ENCODE results near the gene GRXCR1. TPM values are rescaled to one million over a fixed set of nuclear protein-coding genes. Genes with fewer than 3 reads are reported as not detected.

Gene GRXCR1
- total and polyA plus RNA-seq, 4 donors: not detected

DNA sequence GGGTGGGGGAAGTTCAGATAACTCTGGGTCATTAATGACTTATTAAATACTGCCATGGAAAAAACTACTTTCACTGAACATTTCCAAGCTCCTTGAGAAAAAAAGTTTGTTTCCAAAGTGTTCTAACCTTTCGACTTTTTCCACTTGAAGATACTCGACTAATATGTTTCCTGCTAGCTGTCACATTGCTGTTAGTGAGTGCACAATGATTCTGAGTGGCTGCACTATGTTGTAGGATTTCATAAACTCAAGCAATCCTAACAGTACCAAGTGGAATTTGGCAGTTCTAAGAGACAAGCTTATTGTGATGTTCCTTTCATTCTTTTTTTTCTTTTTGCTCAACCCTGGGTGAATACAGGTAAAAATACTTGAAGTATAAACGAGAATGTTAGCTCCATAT is 33.4 kb downstream of the GRXCR1 start:
- no peaks in the 10 kb centered on the region for H3K36me3 ChIP-seq (ENCODE audit: control insufficient read depth in 4 of 4, insufficient read depth in 3 of 4, low read depth in 1 of 4, low read length in 3 of 4)
- WGBS: 42% methylated on average over 3 of the region's 3 CpGs

DNA sequence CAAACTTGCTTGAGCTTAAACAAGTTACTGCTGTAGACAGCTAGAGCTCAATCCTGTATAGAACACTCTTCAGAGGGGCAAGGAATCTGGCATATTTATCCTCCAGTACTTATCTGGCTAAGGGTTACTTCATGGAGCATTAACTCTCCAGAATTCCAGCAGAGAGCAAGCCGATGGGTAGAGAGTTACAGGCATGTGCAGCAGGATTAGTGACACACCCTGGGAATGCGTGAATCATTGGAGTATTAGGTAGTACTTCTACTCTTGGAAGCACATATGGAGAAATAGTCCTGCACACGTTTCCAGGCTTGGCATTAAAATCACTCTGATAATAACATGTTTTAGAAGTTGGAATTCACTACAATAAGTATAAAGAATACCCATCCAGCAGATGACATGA is 35.4 kb downstream of the GRXCR1 start:
- whole genome bisulfite sequencing: 60% methylated on average over 3 of the region's 3 CpGs
- H3K9ac ChIP-seq (ENCODE audit: low read depth in 1 of 2, low read length in 2 of 2): no peak overlapping the region
- no peaks in the 10 kb centered on the region for H3K27me3 ChIP-seq (ENCODE audit: control insufficient read depth in 4 of 4, insufficient read depth in 4 of 4, low read length in 3 of 4)
- no peak overlapping the region for H3K27ac ChIP-seq (ENCODE audit: low read depth in 1 of 2, low read length in 2 of 2)
- no peaks in the 10 kb centered on the region for H3K4me1 ChIP-seq (ENCODE audit: control insufficient read depth in 4 of 4, insufficient read depth in 4 of 4, low read length in 3 of 4)
- no peak overlapping the region for H3K4me3 ChIP-seq (ENCODE audit: low read depth in 1 of 3, low read length in 3 of 3)
- TF ChIP-seq, protein P1, sequence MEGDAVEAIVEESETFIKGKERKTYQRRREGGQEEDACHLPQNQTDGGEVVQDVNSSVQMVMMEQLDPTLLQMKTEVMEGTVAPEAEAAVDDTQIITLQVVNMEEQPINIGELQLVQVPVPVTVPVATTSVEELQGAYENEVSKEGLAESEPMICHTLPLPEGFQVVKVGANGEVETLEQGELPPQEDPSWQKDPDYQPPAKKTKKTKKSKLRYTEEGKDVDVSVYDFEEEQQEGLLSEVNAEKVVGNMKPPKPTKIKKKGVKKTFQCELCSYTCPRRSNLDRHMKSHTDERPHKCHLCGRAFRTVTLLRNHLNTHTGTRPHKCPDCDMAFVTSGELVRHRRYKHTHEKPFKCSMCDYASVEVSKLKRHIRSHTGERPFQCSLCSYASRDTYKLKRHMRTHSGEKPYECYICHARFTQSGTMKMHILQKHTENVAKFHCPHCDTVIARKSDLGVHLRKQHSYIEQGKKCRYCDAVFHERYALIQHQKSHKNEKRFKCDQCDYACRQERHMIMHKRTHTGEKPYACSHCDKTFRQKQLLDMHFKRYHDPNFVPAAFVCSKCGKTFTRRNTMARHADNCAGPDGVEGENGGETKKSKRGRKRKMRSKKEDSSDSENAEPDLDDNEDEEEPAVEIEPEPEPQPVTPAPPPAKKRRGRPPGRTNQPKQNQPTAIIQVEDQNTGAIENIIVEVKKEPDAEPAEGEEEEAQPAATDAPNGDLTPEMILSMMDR (IDR thresholded peaks at IDR 0.05; ENCODE audit: low read depth, low read length, missing input control): no peak
- TF ChIP-seq, protein P2, sequence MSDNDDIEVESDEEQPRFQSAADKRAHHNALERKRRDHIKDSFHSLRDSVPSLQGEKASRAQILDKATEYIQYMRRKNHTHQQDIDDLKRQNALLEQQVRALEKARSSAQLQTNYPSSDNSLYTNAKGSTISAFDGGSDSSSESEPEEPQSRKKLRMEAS (IDR thresholded peaks at IDR 0.05): no peak
- TF ChIP-seq RAD21 (IDR thresholded peaks at IDR 0.05): no peak
- no peak for TF ChIP-seq FOXA2 (IDR thresholded peaks at IDR 0.05)
- TF ChIP-seq GABPA (IDR thresholded peaks at IDR 0.05 in 1 of 2, conservative IDR thresholded peaks at IDR 0.05 in 1 of 2): no peak
- TF ChIP-seq JUND (IDR thresholded peaks at IDR 0.05): no peak
- TF ChIP-seq, protein P3, sequence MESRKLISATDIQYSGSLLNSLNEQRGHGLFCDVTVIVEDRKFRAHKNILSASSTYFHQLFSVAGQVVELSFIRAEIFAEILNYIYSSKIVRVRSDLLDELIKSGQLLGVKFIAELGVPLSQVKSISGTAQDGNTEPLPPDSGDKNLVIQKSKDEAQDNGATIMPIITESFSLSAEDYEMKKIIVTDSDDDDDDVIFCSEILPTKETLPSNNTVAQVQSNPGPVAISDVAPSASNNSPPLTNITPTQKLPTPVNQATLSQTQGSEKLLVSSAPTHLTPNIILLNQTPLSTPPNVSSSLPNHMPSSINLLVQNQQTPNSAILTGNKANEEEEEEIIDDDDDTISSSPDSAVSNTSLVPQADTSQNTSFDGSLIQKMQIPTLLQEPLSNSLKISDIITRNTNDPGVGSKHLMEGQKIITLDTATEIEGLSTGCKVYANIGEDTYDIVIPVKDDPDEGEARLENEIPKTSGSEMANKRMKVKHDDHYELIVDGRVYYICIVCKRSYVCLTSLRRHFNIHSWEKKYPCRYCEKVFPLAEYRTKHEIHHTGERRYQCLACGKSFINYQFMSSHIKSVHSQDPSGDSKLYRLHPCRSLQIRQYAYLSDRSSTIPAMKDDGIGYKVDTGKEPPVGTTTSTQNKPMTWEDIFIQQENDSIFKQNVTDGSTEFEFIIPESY (IDR thresholded peaks at IDR 0.05): no peak
- no peak for TF ChIP-seq FOXA1 (IDR thresholded peaks at IDR 0.05)
- TF ChIP-seq NR2F2 (IDR thresholded peaks at IDR 0.05): no peak
- no peak for TF ChIP-seq RXRA (IDR thresholded peaks at IDR 0.05)
- TF ChIP-seq, protein P4, sequence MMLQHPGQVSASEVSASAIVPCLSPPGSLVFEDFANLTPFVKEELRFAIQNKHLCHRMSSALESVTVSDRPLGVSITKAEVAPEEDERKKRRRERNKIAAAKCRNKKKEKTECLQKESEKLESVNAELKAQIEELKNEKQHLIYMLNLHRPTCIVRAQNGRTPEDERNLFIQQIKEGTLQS (IDR thresholded peaks at IDR 0.05): no peak
- no peak for TF ChIP-seq EGR1 (IDR thresholded peaks at IDR 0.05; ENCODE audit: low read depth in 2 of 2)
- no peak for TF ChIP-seq YY1 (IDR thresholded peaks at IDR 0.05)
- DNase-seq (ENCODE audit: low spot score): no peak
- no peaks in the 10 kb centered on the region for H3K36me3 ChIP-seq (ENCODE audit: control insufficient read depth in 4 of 4, insufficient read depth in 3 of 4, low read depth in 1 of 4, low read length in 3 of 4)
- no peaks in the 10 kb centered on the region for H3K9me3 ChIP-seq (ENCODE audit: control insufficient read depth in 4 of 4, low read length in 3 of 4)

More for the DNA sequence above, 33.4 kb downstream of the GRXCR1 start:
- H3K4me3 ChIP-seq (ENCODE audit: low read depth in 1 of 3, low read length in 3 of 3): no peak overlapping the region
- no peaks in the 10 kb centered on the region for H3K27me3 ChIP-seq (ENCODE audit: control insufficient read depth in 4 of 4, insufficient read depth in 4 of 4, low read length in 3 of 4)
- TF ChIP-seq YY1 (IDR thresholded peaks at IDR 0.05) (no peak), TAF1 (conservative IDR thresholded peaks at IDR 0.05) (no peak), FOXA1 (IDR thresholded peaks at IDR 0.05) (no peak), JUND (IDR thresholded peaks at IDR 0.05) (no peak), EGR1 (IDR thresholded peaks at IDR 0.05; ENCODE audit: low read depth in 2 of 2) (no peak), GABPA (IDR thresholded peaks at IDR 0.05 in 1 of 2, conservative IDR thresholded peaks at IDR 0.05 in 1 of 2) (no peak), NR2F2 (IDR thresholded peaks at IDR 0.05) (no peak), RXRA (IDR thresholded peaks at IDR 0.05) (no peak), RAD21 (IDR thresholded peaks at IDR 0.05) (no peak), HNF4A (conservative IDR thresholded peaks at IDR 0.05) (no peak), FOXA2 (IDR thresholded peaks at IDR 0.05) (no peak)
- TF ChIP-seq, protein P3 (IDR thresholded peaks at IDR 0.05): no peak
- TF ChIP-seq, protein P2 (IDR thresholded peaks at IDR 0.05): no peak
- TF ChIP-seq, protein P1 (IDR thresholded peaks at IDR 0.05; ENCODE audit: low read depth, low read length, missing input control): no peak
- TF ChIP-seq, protein P4 (IDR thresholded peaks at IDR 0.05): no peak
- no peaks in the 10 kb centered on the region for H3K4me1 ChIP-seq (ENCODE audit: control insufficient read depth in 4 of 4, insufficient read depth in 4 of 4, low read length in 3 of 4)
- no peak overlapping the region for H3K27ac ChIP-seq (ENCODE audit: low read depth in 1 of 2, low read length in 2 of 2)
- no peak for DNase-seq (ENCODE audit: low spot score)
- no peaks in the 10 kb centered on the region for H3K9me3 ChIP-seq (ENCODE audit: control insufficient read depth in 4 of 4, low read length in 3 of 4)
- no peak overlapping the region for H3K9ac ChIP-seq (ENCODE audit: low read depth in 1 of 2, low read length in 2 of 2)

Measured in liver (tissue), 9 donors.